Caco-2 (cell line): ENCODE results near the gene UMPS. TPM values are rescaled to one million over a fixed set of nuclear protein-coding genes. Genes with fewer than 3 reads are reported as not detected.

Source experiments
- BruUV-seq: library from RNA; stranded (reverse); fragments of 400-500 nt; replicated peaks from 2 replicates; lab custom pipeline; 2021; lab: Mats Ljungman, UMichigan
- CTCF ChIA-PET: fragments of 300-600 bp; sonication (Branson Sonifier 250); formaldehyde crosslinking; loops from one replicate; lab custom pipeline; 2022; ENCODE audit warnings: antibody characterized with exemption; lab: Charles Lee
- POLR2A ChIA-PET: fragments of 300-600 bp; sonication (Branson Sonifier 250); formaldehyde crosslinking; loops from one replicate; lab custom pipeline; 2022; ENCODE audit warnings: antibody characterized with exemption; lab: Charles Lee
- DNase-seq, 2 experiments: peaks; one replicate each; pipeline versions ENCODE4 v3.0.0 to v3.0.0-alpha.2; 2020 to 2022
- H3K27me3 ChIP-seq: replicated peaks from 2 replicates; pipeline ENCODE4 v1.6.0; 2011; ENCODE audit warnings: low read length; ENCODE audit not compliant: control insufficient read depth, insufficient read depth
- H3K36me3 ChIP-seq: 2 replicates; pipeline ENCODE4 v1.5.1; 2011; ENCODE audit warnings: low read length; ENCODE audit not compliant: control insufficient read depth, insufficient read depth
- H3K4me1 ChIP-seq: fragments of 250-450 bp; sonication (Bioruptor Pico); 2 replicates; pipeline ENCODE4 v1.5.1; 2020; ENCODE audit warnings: mild to moderate bottlenecking
- H3K4me3 ChIP-seq: 2 replicates; pipeline ENCODE4 v1.5.1; 2011; ENCODE audit warnings: low read depth, mild to moderate bottlenecking, control low read depth, low read length
- H3K9me3 ChIP-seq: fragments of 250-450 bp; sonication (Bioruptor Pico); 2 replicates; pipeline ENCODE4 v1.5.1; 2020; ENCODE audit warnings: mild to moderate bottlenecking, moderate library complexity
- H3K27ac Mint-ChIP-seq: one replicate; pipeline ENCODE4 v1.8.0; 2022; ENCODE audit warnings: mixed read lengths; ENCODE audit not compliant: unreplicated experiment
- H3K27me3 Mint-ChIP-seq: one replicate; pipeline ENCODE4 v1.8.0; 2022; ENCODE audit warnings: mixed read lengths; ENCODE audit not compliant: insufficient read depth, unreplicated experiment
- H3K36me3 Mint-ChIP-seq: one replicate; pipeline ENCODE4 v1.8.0; 2022; ENCODE audit warnings: mild to moderate bottlenecking, mixed read lengths; ENCODE audit not compliant: insufficient read depth, unreplicated experiment
- H3K4me1 Mint-ChIP-seq: one replicate; pipeline ENCODE4 v1.8.0; 2022; ENCODE audit warnings: low read depth, mixed read lengths; ENCODE audit not compliant: unreplicated experiment
- H3K4me3 Mint-ChIP-seq: one replicate; pipeline ENCODE4 v1.8.0; 2022; ENCODE audit warnings: mild to moderate bottlenecking, moderate library complexity, mixed read lengths; ENCODE audit not compliant: unreplicated experiment
- H3K9me3 Mint-ChIP-seq: one replicate; pipeline ENCODE4 v1.8.0; 2022; ENCODE audit warnings: mixed read lengths; ENCODE audit not compliant: unreplicated experiment
- intact Hi-C: fragments of 100-400 bp; cut with micrococcal nuclease; formaldehyde crosslinking; loops from one replicate; pipeline ENCODE4 v1.10.0; 2022; ENCODE audit not compliant: unreplicated experiment
- total RNA-seq: library from RNA; stranded (reverse); gene quantifications from 2 replicates; pipeline ENCODE4 v1.2.3, GENCODE V29; 2022
- TF ChIP-seq, protein P1 (sequence below), 2 experiments: fragments of 200-600 bp in 1 of 2; IDR thresholded peaks; 1 replicate in 1 of 2; 2 replicates in 1 of 2; pipeline versions ENCODE4 v1.5.1 to v1.8.0; 2011 to 2022; ENCODE audit warnings: antibody characterized with exemption in 1 of 2, control low read depth in 1 of 2, inconsistent platforms in 1 of 2, low read depth in 1 of 2, low read length in 1 of 2, mild to moderate bottlenecking in 1 of 2, moderate library complexity in 1 of 2; ENCODE audit not compliant: insufficient read depth in 1 of 2, severe bottlenecking in 1 of 2, unreplicated experiment in 1 of 2

UMPS gene
- total RNA-seq, 1 experiment from 2014 or later, result 62.9 TPM

DNA sequence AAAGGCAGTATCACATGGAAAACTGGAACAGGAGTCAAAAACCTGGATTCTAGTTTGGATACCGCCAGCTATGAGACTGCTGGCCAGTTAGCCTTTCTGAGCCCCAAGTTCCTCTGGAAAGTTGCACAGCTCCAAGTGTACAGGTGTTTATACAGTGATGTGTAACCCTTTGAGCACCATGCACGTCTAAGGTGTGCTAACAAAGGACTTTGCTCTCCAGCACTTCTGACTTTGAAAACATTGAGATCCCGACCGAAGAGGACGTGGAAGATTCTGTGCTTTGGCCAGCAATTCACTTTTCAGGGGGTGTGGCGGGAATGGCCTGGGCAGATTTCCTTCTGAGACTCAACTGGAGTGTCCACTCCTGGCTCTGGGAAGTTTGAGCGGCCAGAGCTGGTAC, 45.8 kb upstream of the UMPS start:
- Histone ChIP-seq H3K27me3 (no peaks in the 10 kb centered on the region), H3K9me3 (no peaks in the 10 kb centered on the region), H3K4me3 (no peak overlapping the region), H3K36me3 (no peaks in the 10 kb centered on the region), H3K4me1 (peaks cover 20% of the 10 kb centered on the region)
- no peaks in the 10 kb centered on the region for H3K9me3 Mint-ChIP-seq
- peaks cover 26% of the 10 kb centered on the region for H3K36me3 Mint-ChIP-seq
- CTCF ChIA-PET, result no interaction called here
- BruUV-seq, result no TSS peak
- H3K4me1 Mint-ChIP-seq, result peaks cover 41% of the 10 kb centered on the region
- TF ChIP-seq, protein P1, sequence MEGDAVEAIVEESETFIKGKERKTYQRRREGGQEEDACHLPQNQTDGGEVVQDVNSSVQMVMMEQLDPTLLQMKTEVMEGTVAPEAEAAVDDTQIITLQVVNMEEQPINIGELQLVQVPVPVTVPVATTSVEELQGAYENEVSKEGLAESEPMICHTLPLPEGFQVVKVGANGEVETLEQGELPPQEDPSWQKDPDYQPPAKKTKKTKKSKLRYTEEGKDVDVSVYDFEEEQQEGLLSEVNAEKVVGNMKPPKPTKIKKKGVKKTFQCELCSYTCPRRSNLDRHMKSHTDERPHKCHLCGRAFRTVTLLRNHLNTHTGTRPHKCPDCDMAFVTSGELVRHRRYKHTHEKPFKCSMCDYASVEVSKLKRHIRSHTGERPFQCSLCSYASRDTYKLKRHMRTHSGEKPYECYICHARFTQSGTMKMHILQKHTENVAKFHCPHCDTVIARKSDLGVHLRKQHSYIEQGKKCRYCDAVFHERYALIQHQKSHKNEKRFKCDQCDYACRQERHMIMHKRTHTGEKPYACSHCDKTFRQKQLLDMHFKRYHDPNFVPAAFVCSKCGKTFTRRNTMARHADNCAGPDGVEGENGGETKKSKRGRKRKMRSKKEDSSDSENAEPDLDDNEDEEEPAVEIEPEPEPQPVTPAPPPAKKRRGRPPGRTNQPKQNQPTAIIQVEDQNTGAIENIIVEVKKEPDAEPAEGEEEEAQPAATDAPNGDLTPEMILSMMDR (IDR thresholded peaks at IDR 0.05; ENCODE audit: insufficient read depth in 1 of 2, low read depth in 1 of 2, low read length in 1 of 2, severe bottlenecking in 1 of 2, unreplicated experiment in 1 of 2), result no peak
- intact Hi-C loops, result no loop called here
- no peak overlapping the region for H3K4me3 Mint-ChIP-seq
- H3K27me3 Mint-ChIP-seq, result no peaks in the 10 kb centered on the region
- no peak overlapping the region for H3K27ac Mint-ChIP-seq
- POLR2A ChIA-PET, result interaction anchor here (0.5 kb wide), 1 partner anchor 16 kb away, joined by 3 read pairs; no protein-coding TSS in a partner anchor
- DNase-seq, result no peak

DNA sequence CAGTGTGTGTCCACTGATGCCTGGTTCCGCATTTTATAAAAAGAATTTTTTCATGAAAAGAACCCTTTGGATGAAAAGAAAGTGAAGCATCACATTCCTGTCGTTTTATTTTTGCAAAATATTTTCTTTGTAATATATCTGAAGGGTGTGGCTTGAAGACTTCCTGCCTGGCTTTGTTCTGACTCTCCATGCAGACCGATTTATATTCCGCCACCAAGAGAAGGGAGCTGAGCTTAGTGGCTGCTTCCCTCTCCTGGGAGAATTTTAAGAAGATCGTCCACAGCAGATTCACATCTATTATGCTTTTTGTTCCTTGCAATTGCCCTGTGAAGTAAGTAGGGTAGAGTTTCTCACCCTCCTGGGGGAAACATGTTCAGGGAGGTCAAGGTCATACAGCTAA, 45.2 kb upstream of the UMPS start:
- H3K4me1 ChIP-seq, result peaks cover 26% of the 10 kb centered on the region
- H3K9me3 ChIP-seq, result no peaks in the 10 kb centered on the region
- ChIA-PET POLR2A (no interaction called here), CTCF (no interaction called here)
- H3K4me3 ChIP-seq, result no peak overlapping the region
- DNase-seq, result no peak
- H3K9me3 Mint-ChIP-seq, result no peaks in the 10 kb centered on the region
- H3K27ac Mint-ChIP-seq, result no peak overlapping the region
- H3K36me3 ChIP-seq, result no peaks in the 10 kb centered on the region
- H3K27me3 Mint-ChIP-seq, result no peaks in the 10 kb centered on the region
- H3K4me1 Mint-ChIP-seq, result peaks cover 47% of the 10 kb centered on the region
- no peaks in the 10 kb centered on the region for H3K27me3 ChIP-seq
- TF ChIP-seq, protein P1 (IDR thresholded peaks at IDR 0.05; ENCODE audit: insufficient read depth in 1 of 2, low read depth in 1 of 2, low read length in 1 of 2, severe bottlenecking in 1 of 2, unreplicated experiment in 1 of 2), result no peak
- H3K4me3 Mint-ChIP-seq, result no peak overlapping the region
- intact Hi-C loops, result no loop called here
- peaks cover 20% of the 10 kb centered on the region for H3K36me3 Mint-ChIP-seq
- no TSS peak for BruUV-seq

DNA sequence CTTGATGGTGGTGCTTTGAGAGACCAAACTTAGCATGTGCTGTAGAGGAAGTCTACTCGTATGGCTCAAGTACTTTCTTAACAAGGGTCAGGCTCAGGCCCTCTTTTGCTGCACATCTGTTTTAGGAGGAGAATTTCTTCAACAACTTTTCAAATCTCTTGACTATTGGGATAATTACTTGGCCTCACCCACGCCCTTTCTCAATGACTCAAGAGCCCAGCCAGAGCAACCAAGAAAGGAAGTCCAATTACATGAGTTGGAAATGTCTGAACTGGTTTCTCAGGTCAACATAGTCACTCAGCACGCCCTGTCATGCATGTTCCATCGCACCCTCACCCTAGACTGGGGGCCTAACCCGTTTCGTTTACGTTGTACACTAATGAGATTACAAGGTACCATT, 44.8 kb upstream of the UMPS start:
- no peak for DNase-seq
- no peaks in the 10 kb centered on the region for H3K27me3 ChIP-seq
- ChIA-PET CTCF (no interaction called here), POLR2A (no interaction called here)
- TF ChIP-seq, protein P1 (IDR thresholded peaks at IDR 0.05; ENCODE audit: insufficient read depth in 1 of 2, low read depth in 1 of 2, low read length in 1 of 2, severe bottlenecking in 1 of 2, unreplicated experiment in 1 of 2), result no peak
- Mint-ChIP-seq H3K4me1 (peaks cover 51% of the 10 kb centered on the region), H3K27ac (no peak overlapping the region), H3K36me3 (peaks cover 21% of the 10 kb centered on the region), H3K4me3 (no peak overlapping the region), H3K27me3 (no peaks in the 10 kb centered on the region), H3K9me3 (no peaks in the 10 kb centered on the region)
- intact Hi-C loops, result no loop called here
- H3K4me3 ChIP-seq, result no peak overlapping the region
- H3K4me1 ChIP-seq, result peaks cover 30% of the 10 kb centered on the region
- BruUV-seq, result no TSS peak
- H3K9me3 ChIP-seq, result no peaks in the 10 kb centered on the region
- no peaks in the 10 kb centered on the region for H3K36me3 ChIP-seq
